DMS79 (cell line): ENCODE results near the gene ANKRD11.
"Not testable (repeated sequence)": the region's sequence is repeated elsewhere in the genome, so short reads cannot be mapped to it uniquely, and the experiment has no call there.

Experiments
- DNase-seq: peaks from one replicate; lab custom pipeline; 2025; lab: John Stamatoyannopoulos, UW

Gene ANKRD11

DNA sequence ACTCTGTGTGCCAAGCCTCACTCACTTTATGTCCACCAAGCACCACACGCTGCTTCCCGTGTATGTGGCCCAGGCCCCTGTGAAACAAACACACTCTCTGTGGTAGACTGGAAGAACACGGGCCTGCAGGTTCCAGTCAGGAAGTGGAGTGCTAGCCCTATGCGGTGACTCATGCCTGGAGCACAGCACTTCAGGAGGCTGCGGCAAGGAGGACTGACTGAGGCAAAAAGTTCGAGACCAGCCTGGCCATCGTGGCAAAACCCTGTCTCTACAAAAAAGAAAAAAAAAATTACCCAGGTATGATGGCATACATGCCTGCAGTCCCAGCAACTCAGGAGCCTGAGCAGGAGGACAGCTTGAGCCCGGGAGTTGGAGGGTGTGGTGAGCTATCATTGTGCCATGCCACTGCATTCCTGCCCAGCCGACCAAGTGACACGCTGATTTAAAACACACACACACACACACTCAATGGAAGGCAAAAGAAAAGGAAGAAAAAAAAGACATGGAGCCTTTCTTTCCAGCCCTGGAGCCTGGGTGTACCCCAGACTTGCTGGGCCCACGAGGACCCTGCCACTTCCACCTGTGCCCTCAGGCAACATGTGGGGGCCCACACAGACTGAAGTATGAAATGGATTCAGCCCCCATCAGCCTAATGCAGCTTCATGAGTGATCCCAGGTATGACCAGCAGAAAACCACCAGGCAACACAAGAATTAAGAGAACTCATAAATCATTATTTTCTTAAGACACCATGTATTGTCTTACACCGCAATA is 126.6 kb downstream of the ANKRD11 start:
- no peak for DNase-seq

DNA sequence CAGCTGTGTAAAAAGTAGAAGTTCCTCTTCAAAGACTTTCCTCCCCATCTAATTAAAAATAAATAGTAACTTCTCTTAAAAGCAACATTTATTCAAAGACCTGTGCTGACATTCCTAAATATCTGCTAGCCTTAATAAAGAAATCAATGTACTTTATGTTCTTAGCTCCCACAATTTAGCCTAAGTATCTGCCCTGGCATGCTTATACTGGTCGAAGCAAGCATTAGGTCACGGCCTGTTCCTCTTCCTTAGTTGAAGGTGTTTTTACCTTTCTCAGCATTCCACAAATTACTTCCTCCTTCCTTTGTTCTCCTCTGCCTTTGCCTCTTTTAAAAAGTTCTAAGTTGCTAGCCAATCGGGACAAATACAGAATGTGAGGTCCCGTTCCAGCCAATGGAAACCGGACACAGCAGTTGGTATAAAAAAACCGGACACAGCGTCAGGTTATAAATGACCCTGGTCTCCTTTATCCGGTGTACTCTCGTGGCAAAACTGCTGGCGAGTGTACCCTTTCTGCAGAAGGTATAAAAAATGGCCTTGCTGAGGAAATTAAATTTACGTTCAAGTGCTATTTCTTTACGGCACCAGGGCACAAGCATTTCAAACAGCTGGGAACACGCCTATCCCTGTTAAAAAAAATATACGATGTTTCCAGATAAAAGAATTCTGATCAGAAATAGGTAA is 127.7 kb downstream of the ANKRD11 start:
- not testable (repeated sequence) for DNase-seq

DNA sequence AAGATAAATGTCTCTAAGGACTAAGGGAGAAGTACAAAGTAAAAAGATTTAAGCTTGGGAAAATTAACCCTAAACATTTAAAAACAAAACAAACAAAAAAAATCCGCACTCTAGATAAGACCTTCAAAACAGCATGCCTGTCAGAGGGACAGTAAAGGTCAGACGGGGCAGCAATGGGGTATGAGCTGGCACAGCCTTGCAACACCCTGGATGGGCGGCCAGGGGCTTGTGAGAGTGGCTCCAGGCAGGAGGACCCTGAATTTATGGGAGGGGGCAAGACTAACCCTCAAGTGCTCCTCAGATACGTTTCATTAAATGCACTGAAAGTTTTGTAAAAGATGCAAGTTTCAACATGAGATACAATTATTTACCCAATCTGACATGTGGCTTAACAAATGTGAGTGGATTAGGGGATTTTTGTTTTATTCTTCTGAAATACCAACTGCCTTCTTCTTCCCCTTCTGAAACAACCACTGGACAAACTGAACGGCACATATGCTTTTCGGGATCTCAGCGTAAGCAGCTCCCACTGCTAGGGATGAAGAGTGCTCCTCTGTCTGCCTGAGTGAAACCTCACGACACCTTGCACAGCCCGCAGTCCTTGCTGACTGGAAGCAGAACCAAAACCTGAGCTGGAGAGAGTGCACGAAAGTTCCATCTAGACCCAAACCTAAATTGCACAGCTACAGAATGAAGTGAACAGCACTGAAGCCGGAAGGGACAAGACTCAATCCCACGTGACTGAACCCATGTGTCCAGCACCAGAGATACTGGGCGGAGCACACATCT is 128.4 kb downstream of the ANKRD11 start:
- no peak for DNase-seq

DNA sequence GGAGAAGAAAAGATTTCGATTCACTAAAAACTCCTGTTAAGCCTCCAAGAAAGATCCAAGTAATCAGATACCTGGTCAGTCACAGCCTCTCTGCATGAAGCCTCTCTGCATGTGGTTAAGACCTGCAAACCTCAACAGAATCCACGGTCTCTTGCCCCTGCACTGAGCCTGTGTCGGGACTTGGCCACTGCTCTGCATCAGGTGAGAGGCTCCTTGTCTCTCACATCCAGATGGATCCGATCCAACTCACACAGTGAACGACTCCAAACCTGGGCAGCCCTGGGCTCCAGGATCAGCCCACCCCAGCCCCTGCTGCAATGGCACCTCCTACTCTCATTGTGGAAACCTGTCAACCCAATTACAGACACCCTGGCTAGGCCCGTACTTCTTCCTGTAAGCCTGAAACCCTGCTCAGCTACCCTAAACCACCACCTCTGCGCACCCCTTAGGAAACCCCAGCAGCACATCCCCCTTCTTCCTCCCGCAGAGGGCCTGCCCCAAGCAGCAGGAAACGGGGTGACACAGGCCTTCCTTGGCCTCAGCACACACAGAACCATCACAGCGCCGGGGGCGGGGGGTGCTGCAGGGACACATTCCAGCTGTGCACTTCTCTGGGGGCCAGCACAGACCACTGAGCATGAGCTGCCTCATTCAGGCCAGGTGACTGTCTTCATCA is 129.5 kb downstream of the ANKRD11 start:
- peak; percentile 74 for DNase-seq

DNA sequence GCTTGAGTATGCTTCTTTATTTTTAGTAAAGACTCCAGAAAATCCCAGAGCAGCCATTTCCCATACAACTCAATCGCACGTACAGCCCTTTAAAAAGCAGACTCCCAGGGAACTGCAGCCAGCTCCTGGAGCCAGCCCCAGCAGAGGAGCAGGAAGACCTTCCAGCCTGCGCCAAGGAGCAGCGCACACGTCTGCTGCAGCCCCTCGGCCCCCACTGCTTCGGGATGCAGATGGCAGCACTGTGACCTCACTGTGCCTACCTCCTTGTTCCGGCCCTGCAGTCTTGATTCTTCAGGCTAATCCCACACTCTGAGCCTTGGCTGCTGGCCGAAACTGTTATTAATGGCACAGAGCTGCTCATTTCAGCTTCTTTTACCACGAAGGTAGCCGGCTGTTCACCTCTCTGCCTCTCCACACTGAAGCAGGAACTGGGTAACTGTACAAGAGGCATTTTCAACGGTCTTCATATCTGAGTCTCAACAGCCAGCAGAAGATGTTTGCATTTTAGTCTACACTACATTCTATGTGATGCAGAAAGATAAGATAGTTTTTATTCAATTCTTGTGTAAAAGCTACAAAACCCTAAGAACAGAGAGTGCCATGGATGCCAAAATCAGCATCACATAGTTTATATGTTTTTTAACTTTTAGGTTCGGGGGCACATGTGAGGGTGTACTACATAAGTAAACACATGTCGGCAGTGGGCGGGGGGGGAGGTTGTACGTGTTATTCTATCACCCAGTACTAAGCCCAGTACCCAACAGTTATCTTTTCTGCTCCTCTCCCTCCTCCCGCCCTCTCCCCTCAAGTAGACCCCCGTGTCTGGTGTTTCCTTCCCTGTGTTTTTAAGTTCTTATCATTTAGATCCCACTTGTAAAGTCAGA is 130.9 kb downstream of the ANKRD11 start:
- peak; percentile 64 for DNase-seq

DNA sequence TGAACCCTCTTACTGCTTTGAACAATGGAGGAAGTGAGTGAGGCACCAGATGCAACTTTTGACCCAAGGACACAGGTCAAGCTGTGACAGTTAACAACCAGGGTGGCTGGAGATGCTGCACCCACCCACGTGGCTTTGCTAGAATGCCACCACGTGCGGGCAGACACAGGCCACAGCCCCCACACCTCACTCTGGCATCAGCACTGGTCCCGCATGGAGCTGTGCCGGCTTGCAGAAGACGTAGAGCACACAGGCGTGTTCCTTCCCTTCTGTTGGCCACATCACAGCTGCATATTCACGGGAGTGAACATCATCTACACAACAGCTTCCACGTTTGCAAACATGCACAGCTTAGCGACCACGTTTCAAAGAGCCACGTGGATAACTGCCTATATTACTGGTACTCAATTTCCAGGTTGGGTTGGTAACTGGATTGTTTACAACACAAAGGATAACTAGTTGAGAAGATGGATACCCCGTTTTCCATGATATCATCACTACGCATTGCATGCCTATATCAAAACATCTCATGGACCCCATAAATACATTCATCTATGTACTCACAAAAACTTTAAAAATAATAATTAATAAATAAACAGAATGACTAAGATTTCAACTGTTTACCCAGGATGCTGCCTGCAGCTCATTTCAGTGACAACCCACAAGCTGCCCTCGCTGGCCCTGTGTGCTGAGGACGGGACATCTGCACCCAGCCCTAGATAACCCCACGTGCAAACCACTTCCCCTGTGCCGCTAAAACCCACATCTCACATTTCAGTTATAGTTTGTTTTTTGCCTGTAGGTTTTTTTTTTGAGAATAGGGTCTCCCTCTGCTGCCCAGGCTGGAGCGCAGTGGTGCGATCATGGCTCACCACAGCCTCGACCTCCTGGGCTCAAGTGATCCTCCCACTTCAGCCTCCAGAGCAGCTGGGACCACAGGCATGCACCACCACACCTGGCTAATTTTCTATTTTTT is 132.0 kb downstream of the ANKRD11 start:
- no peak for DNase-seq

DNA sequence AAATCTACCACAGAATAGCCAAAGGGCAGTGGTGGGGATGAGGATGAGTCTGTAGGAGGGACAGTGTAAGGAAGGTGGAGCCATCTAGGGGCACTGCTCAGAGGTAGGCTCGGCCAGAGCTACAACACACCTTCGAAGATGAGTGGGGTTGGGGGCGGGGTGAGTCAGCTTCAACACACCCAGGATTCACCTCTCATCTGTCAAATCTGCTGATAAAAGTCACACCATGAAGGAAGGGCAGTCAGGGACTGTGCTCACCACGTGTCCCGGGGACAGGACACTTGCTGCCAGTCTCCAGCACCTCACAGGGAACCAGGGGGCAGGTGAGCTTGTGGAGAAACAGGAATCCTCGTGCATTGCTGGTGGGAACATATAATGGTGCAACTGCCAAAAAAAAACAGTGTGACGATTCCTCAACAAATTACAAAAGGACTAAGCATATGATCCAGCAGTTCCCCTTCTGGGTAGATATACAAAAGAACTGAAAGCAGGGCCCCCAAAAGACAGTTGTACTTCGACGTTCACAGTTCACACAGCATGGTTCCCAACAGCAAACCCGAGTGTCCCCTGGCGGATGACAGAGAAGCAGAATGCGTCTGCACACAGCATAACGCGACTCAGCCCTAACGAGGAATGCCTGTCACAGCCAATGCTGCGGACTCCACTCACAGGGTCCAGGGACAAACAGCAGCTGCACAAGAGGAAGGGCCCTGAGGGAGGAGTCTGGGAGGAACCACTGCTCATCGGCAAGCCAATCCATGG is 133.1 kb downstream of the ANKRD11 start:
- no peak for DNase-seq

DNA sequence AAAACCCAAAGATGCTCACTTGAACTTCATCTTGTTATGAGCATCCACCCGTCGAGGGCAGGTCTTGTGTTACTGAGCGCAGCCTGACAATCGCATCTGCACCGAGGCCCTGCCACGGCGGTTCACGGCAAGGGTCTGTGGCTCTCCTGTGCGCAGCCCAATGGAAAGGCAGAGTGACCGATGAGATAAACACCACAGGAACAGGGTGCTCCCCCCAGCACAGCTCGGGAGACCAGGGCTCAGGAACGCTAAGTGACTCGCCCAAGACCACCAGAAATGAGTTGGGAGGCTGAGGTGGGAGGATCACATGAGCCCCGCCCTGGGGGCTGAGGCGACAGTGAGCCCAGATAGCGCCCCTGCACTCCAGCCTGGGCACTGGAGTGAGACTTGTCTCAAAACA is 134.7 kb downstream of the ANKRD11 start:
- DNase-seq, result no peak

DNA sequence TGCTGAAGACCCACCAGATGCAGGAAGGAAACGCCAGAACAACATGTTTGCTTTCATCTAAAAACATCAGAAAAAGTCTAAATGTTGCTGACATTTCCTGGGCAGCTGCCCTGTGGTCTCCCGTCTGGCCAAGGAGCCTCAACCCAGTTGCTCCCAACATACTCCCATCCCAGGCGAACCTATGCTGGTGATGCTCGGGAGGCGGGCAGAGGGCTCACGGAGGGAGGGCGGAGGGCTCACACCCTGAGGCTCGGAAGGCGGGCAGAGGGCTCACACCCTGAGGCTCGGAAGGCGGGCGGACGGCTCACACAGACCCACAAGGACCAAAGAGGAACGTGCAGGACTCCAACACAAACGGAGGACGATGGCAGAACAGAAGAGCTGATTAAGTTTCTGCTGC is 135.4 kb downstream of the ANKRD11 start:
- no peak for DNase-seq

DNA sequence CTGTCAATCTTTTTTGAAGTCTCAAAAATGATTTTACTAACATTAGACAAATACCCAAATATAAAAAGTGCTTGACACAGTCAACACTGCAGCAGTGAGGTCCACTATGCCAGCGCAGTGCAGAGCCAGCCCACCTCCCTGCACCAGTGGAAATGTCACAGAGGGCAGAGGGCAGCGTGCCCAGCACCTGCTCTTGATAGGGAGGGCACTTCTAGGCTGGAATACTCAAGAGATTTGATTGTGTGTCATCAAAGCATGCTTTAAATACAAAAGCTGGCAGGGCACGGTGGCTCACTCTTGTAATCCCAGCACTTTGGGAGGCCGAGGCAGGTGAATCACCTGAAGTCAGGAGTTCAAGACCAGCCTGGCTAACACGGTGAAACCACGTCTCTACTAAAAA is 136.0 kb downstream of the ANKRD11 start:
- no peak for DNase-seq

DNA sequence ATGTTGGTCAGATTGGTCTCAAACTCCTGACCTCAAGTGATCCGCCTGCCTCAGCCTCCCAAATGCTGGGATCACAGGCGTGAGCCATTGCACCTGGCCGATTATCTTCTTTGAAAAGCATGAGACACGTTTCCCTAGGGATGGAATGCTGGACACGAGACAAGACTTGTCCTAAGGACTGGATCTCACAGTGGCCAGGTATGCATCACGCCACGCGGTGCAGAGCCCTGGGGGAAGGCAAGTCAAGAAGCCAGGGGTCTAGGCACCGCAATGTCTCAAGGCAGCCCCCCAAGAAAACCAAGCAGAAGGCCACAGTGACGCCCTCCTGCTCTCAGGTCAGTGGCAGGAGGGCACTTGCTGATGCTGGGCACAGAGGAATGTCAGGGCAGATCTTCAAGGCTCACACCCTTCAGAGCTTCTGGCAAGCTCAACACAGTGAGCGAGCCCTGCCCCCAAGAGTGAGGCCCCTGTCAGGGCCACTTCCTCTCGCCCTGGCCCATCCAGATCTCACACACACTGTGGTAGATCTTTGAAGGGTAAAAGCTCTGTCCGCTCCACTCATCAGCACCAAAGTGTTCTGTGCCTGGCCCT is 138.2 kb downstream of the ANKRD11 start:
- DNase-seq, result no peak

DNA sequence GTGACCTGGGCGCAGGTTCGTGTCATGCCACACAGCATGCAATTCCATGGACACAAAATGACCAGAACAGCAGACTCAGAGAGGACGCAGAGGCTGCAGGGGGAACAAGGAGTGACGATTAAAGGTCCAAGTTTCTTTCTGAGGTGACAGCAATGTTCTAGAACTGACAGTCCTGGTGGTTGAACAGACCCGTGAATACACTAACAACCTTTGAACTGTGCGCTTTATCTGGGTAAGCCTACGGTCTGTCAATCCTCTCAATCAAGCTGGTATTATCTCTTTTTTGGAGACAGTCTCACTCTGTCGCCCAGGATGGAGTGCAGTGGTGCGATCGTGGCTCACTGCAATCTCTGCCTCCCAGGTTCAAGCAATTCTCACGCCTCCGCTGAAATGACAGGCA is 138.7 kb downstream of the ANKRD11 start:
- DNase-seq, result no peak

DNA sequence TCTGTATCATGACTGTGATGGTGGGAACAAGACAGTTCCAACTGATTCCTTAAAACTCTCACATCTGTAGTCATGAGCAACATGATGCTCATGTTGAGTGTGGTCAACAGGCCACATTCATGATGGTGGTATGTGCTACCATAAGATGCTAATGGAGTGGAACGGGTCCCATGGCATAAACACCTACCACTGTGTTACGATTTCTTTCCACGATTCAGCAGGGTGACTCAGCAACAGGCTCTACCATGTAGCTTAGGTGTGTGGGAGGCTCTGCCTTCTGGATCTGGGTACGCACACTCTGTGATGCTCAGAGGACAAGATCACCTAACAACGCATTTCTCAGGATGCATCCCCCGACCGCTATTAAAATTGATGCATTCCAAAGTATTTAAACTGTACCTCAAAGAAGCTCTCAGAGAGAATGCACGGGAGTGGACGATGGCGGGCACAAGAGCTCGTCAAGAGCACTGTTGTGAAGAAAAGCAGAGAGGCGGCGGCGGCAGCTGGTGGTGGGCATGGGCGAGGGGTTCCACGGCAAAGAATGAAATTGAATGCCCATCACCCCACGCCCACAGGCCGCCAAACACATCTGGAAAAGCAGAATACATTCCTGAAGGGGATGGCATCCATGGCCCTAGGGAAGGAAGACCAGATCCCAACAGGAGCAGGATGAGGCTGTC is 139.5 kb downstream of the ANKRD11 start:
- DNase-seq, result no peak

DNA sequence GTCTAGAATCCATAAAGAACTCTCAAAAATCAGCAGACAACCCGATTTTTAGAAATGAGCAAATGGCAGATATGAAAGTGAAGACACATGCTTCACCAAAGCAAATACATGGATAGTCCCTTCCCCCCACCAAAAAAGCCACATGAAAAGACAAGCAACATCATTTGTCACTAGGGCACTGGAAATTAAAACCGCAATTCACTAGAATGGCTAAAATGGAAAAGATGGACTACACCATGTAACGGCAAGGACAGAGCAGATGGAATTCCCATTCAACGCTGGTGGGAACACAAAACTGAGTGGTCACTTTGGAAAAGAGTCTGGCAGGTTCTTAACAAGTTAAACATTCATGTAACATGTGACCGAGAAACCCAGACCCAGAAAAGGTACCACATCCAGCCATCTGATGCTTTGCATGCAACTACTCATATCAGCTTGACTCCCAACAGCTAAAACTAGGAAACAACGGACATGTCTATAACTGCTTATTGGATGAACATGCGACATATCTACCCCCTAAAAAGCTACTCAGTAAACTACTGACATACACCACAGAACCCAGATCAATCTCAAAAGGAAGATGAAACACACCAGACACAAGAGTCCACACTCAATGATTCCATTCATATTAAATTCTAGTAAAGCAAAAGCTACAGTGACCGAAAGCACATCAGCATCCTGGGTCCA is 140.3 kb downstream of the ANKRD11 start:
- DNase-seq, result no peak

DNA sequence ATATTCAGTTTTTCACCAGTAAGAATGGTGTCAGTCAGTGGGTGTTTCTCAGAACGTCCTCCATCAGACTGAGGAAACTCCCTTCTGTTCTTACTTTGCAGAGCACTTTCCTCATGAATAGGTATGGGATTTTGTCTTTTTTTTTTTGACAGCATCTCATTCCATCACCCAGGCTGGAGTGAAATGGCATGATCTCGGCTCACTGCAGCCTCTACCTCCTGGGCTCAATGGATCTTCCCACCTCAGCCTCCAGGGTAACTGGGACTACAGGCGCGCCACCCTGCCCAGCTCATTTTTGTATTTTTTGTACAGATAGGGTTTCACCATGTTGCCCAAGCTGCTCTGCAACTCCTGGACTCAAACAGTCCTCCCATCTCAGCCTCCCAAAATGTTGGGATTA is 142.6 kb downstream of the ANKRD11 start:
- DNase-seq, result no peak

DNA sequence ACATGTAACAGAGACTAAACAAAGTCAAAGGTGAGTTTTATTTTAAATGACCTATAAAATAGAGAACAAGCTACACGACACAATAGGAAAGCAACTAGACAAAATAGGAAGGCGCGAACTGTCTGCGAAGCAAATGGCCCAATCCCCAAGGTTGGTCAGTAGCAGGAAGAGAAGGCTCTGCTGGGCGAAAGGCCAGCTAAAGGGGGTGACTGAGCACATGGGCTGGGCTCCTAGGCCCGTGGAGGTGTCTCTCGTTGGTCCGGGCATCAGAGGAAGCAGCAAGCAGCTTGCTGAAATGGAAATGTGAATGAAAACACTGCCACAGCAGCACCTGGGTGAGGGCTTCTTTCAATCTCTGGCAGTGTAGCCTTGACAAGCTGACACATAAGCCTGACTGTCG is 143.5 kb downstream of the ANKRD11 start:
- DNase-seq, result no peak

DNA sequence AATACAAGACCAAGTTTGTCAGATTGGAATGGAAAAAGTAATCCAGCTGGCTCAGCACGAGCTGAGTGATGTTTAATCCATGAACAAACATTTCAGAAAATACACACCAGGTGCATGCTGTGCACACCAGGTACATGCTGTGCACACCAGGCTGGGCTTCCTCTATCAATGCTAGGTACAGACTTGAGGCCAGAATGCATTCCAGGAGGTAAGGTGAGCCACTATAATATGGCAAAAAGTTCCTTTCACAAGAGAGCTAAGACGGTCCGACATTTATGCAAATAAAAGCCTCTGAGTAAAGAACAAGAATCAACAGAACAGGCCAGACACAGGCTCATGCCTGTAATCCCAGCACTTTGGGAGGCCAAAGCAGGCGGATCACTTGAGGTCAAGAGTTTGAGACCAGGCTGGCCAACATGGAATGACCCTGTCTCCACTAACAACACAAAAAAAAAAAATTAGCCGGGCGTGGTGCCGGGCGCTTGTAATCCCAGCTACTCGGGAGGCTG is 144.7 kb downstream of the ANKRD11 start:
- no peak for DNase-seq
